Muscle of arm (tissue), 14 donors: ENCODE data around the gene ZFYVE16. TPM values are rescaled to one million over a fixed set of nuclear protein-coding genes. Genes with fewer than 3 reads are reported as not detected.
"Not testable (repeated sequence)": the region's sequence is repeated elsewhere in the genome, so short reads cannot be mapped to it uniquely, and the experiment has no call there.

ENCODE experiments used
- DNase-seq: peaks from one replicate; pipeline ENCODE4 v3.0.0-alpha.2; 2013
- long read RNA-seq, 11 donors: transcript quantifications; one replicate each; lab custom pipeline, GENCODE V29; 2026
- polyA plus RNA-seq, 12 donors: library from polyadenylated mRNA; unstranded; fragments of 120-200 nt; gene quantifications; one replicate each; pipeline ENCODE4 v1.2.1, GENCODE V29; 2013; ENCODE audit not compliant: insufficient read length in 12 of 12

Gene ZFYVE16
- 100 to 1,000 TPM in 2 of 12 donors, 10 to 100 TPM in 9, not detected in 1; 49.1 to 103 (median 75.4) TPM for polyA plus RNA-seq
- long read RNA-seq, donor 1, full-length matches to known transcripts: 1 of 18 reads
- long read RNA-seq, donor 1, partial matches to known transcripts: 17 of 18 reads
- long read RNA-seq, donor 1, other reads (novel, unspliced or antisense): 0 of 18 reads
- long read RNA-seq, donor 2, full-length matches to known transcripts: 5 of 5 reads
- long read RNA-seq, donor 2, partial matches to known transcripts: 0 of 5 reads
- long read RNA-seq, donor 2, other reads (novel, unspliced or antisense): 0 of 5 reads
- long read RNA-seq, donor 3, full-length matches to known transcripts: 2 of 2 reads
- long read RNA-seq, donor 3, partial matches to known transcripts: 0 of 2 reads
- long read RNA-seq, donor 3, other reads (novel, unspliced or antisense): 0 of 2 reads
- long read RNA-seq, donor 4, full-length matches to known transcripts: 1 of 11 reads
- long read RNA-seq, donor 4, partial matches to known transcripts: 10 of 11 reads
- long read RNA-seq, donor 4, other reads (novel, unspliced or antisense): 0 of 11 reads
- long read RNA-seq, donor 5, full-length matches to known transcripts: 2 of 42 reads
- long read RNA-seq, donor 5, partial matches to known transcripts: 40 of 42 reads
- long read RNA-seq, donor 5, other reads (novel, unspliced or antisense): 0 of 42 reads
- long read RNA-seq, donor 6, full-length matches to known transcripts: 2 of 19 reads
- long read RNA-seq, donor 6, partial matches to known transcripts: 17 of 19 reads
- long read RNA-seq, donor 6, other reads (novel, unspliced or antisense): 0 of 19 reads
- long read RNA-seq, donor 7, full-length matches to known transcripts: 1 of 6 reads
- long read RNA-seq, donor 7, partial matches to known transcripts: 5 of 6 reads
- long read RNA-seq, donor 7, other reads (novel, unspliced or antisense): 0 of 6 reads
- long read RNA-seq, donor 8, partial matches to known transcripts: 32 of 35 reads
- long read RNA-seq, donor 8, other reads (novel, unspliced or antisense): 0 of 35 reads
- long read RNA-seq, donor 9: 0 reads
- long read RNA-seq, donor 10, partial matches to known transcripts: 12 of 15 reads
- long read RNA-seq, donor 10, other reads (novel, unspliced or antisense): 0 of 15 reads
- long read RNA-seq, donor 11, full-length matches to known transcripts: 2 of 9 reads
- long read RNA-seq, donor 11, partial matches to known transcripts: 7 of 9 reads
- long read RNA-seq, donor 11, other reads (novel, unspliced or antisense): 0 of 9 reads

- peak; percentile 99 for DNase-seq
These were observed at the start of gene ZFYVE16 for GRCh38 chr5:80407735-80408483. Gene ZFYVE16 (plus strand): TSS chr5:80408064. CDS start chr5:80434148, 26,084 bp downstream.

GRCh38 chr5:80360914-80361444 lies 46.9 kb upstream of the ZFYVE16 start:
- DNase-seq: no peak

GRCh38 chr5:80364892-80365291 lies 43.0 kb upstream of the ZFYVE16 start:
- no peak for DNase-seq

GRCh38 chr5:80368661-80369480 lies 39.0 kb upstream of the ZFYVE16 start:
- no peak for DNase-seq

- no peak for DNase-seq
These were observed 38.3 kb upstream of the ZFYVE16 start for GRCh38 chr5:80369521-80369920.

GRCh38 chr5:80370390-80370789 lies 37.5 kb upstream of the ZFYVE16 start:
- DNase-seq: no peak

- DNase-seq: no peak
These were observed 35.1 kb upstream of the ZFYVE16 start for GRCh38 chr5:80372780-80373179.

- DNase-seq: no peak
These were observed 33.7 kb upstream of the ZFYVE16 start for GRCh38 chr5:80374188-80374587.

GRCh38 chr5:80376557-80376956 lies 31.3 kb upstream of the ZFYVE16 start:
- DNase-seq: no peak

- DNase-seq: no peak
These were observed 25.4 kb upstream of the ZFYVE16 start for GRCh38 chr5:80382488-80382887.

GRCh38 chr5:80387063-80387768 lies 20.6 kb upstream of the ZFYVE16 start:
- no peak for DNase-seq

GRCh38 chr5:80389580-80389979 lies 18.3 kb upstream of the ZFYVE16 start:
- DNase-seq: no peak

- DNase-seq: not testable (repeated sequence)
These were observed 17.5 kb upstream of the ZFYVE16 start for GRCh38 chr5:80390413-80390812.

- DNase-seq: not testable (repeated sequence)
These were observed 16.6 kb upstream of the ZFYVE16 start for GRCh38 chr5:80391267-80391666.

- DNase-seq: no peak
These were observed 8.2 kb upstream of the ZFYVE16 start for GRCh38 chr5:80399526-80400239.

- not testable (repeated sequence) for DNase-seq
These were observed 7.5 kb upstream of the ZFYVE16 start for GRCh38 chr5:80400368-80400767.

GRCh38 chr5:80403782-80404181 lies 4.1 kb upstream of the ZFYVE16 start:
- no peak for DNase-seq

GRCh38 chr5:80406980-80407734 lies 707 bp upstream of the ZFYVE16 start:
- DNase-seq: no peak
